H1 (cell line): ENCODE results near the gene PRAMEF15. TPM values are rescaled to one million over a fixed set of nuclear protein-coding genes. Genes with fewer than 3 reads are reported as not detected.
"Not testable (repeated sequence)": the region's sequence is repeated elsewhere in the genome, so short reads cannot be mapped to it uniquely, and the experiment has no call there.

ENCODE experiments used
- CTCF ChIA-PET: fragments of 300-600 bp; sonication (Branson Sonifier 250); formaldehyde crosslinking; loops from one replicate; lab custom pipeline; 2021; ENCODE audit not compliant: partially characterized antibody; lab: Charles Lee
- POLR2A ChIA-PET: fragments of 300-600 bp; sonication (Branson Sonifier 250); formaldehyde crosslinking; loops from one replicate; lab custom pipeline; 2021; ENCODE audit warnings: inconsistent platforms; ENCODE audit not compliant: partially characterized antibody; lab: Charles Lee
- DNase-seq, 2 experiments: peaks; one replicate each; pipeline versions ENCODE4 v3.0.0 to v3.0.0-alpha.2; 2010 to 2022; ENCODE audit warnings: low spot score in 2 of 2, low read depth in 1 of 2, mixed read lengths in 1 of 2
- FAIRE-seq: peaks from 2 replicates; lab custom pipeline; 2011; peaks lifted over from hg19 to GRCh38; lab: Jason Lieb, UNC
- H2AFZ ChIP-seq: 2 replicates; pipeline ENCODE4 v1.8.1; 2012; ENCODE audit warnings: low read length, inconsistent platforms
- H2AK5ac ChIP-seq: 2 replicates; pipeline ENCODE4 v1.6.1; 2013; ENCODE audit warnings: low read depth, low read length
- H2BK120ac ChIP-seq: replicated peaks from 2 replicates; pipeline ENCODE3; 2013; ENCODE audit warnings: low read depth, low read length, inconsistent platforms
- H2BK12ac ChIP-seq: 2 replicates; pipeline ENCODE4 v1.6.1; 2013; ENCODE audit warnings: low read depth, low read length
- H2BK15ac ChIP-seq: 2 replicates; pipeline ENCODE4 v1.6.1; 2013; ENCODE audit warnings: low read length
- H2BK20ac ChIP-seq: 2 replicates; pipeline ENCODE4 v1.6.1; 2013; ENCODE audit warnings: low read length
- H2BK5ac ChIP-seq: 2 replicates; pipeline ENCODE4 v1.6.1; 2013; ENCODE audit warnings: low read depth, low read length
- H3K14ac ChIP-seq: 2 replicates; pipeline ENCODE4 v1.6.1; 2013; ENCODE audit warnings: inconsistent platforms; ENCODE audit not compliant: insufficient read length
- H3K18ac ChIP-seq: 2 replicates; pipeline ENCODE4 v1.6.1; 2013; ENCODE audit warnings: low read length; ENCODE audit errors: extremely low read depth
- H3K23ac ChIP-seq: 2 replicates; pipeline ENCODE4 v1.6.1; 2013; ENCODE audit warnings: inconsistent platforms; ENCODE audit not compliant: insufficient read length
- H3K23me2 ChIP-seq: 2 replicates; pipeline ENCODE4 v1.6.1; 2013; ENCODE audit warnings: low read depth, low read length
- H3K27ac ChIP-seq: 2 replicates; pipeline ENCODE4 v1.6.1; 2011; ENCODE audit warnings: low read depth, low read length, inconsistent platforms
- H3K27me3 ChIP-seq, 4 experiments: replicated peaks in 1 of 4; 1 replicate in 1 of 4; 2 replicates in 3 of 4; pipeline versions ENCODE4 v1.6.1 to v1.8.1; 2011 to 2013; ENCODE audit warnings: low read length in 3 of 4, mild to moderate bottlenecking in 3 of 4, inconsistent platforms in 2 of 4, mixed read lengths in 2 of 4, moderate library complexity in 1 of 4; ENCODE audit not compliant: control insufficient read depth in 3 of 4, insufficient read depth in 3 of 4; ENCODE audit errors: extremely low read depth in 1 of 4
- H3K36me3 ChIP-seq, 4 experiments: 2 replicates each; pipeline versions ENCODE4 v1.6.1 to v1.8.1; 2011 to 2013; ENCODE audit warnings: mild to moderate bottlenecking in 4 of 4, low read length in 3 of 4, moderate library complexity in 2 of 4, control low read depth in 1 of 4, inconsistent platforms in 1 of 4; ENCODE audit not compliant: insufficient read depth in 4 of 4, control insufficient read depth in 2 of 4
- H3K4ac ChIP-seq: replicated peaks from 2 replicates; pipeline ENCODE3; 2013; ENCODE audit warnings: low read length, low read depth, mixed read lengths, inconsistent platforms; ENCODE audit not compliant: insufficient read length
- H3K4me1 ChIP-seq, 4 experiments: replicated peaks in 1 of 4; 1 replicate in 1 of 4; 2 replicates in 3 of 4; pipeline versions ENCODE4 v1.6.1 to v1.8.1; 2011 to 2013; ENCODE audit warnings: low read length in 3 of 4, inconsistent platforms in 2 of 4, mixed read lengths in 1 of 4; ENCODE audit not compliant: insufficient read depth in 4 of 4, control insufficient read depth in 3 of 4
- H3K4me2 ChIP-seq, 2 experiments: 2 replicates each; pipeline versions ENCODE4 v1.6.1 to v1.8.1; 2011 to 2013; ENCODE audit warnings: low read depth in 2 of 2, low read length in 2 of 2, control low read depth in 1 of 2, inconsistent platforms in 1 of 2, mild to moderate bottlenecking in 1 of 2; ENCODE audit not compliant: insufficient read depth in 1 of 2
- H3K4me3 ChIP-seq, 4 experiments: fragments of 200-600, 300-600 bp in 1 of 4; sonication (generic), shearing (Covaris generic), sonication (Bioruptor Twin) in 1 of 4; 2 replicates each; pipeline versions ENCODE4 v1.5.1 to v1.8.1; 2011 to 2016; ENCODE audit warnings: low read length in 4 of 4, low read depth in 3 of 4, control low read depth in 2 of 4, inconsistent platforms in 2 of 4, mild to moderate bottlenecking in 2 of 4, mixed read lengths in 1 of 4, moderate library complexity in 1 of 4; ENCODE audit not compliant: insufficient read depth in 2 of 4; ENCODE audit errors: extremely low read depth in 1 of 4
- H3K56ac ChIP-seq: replicated peaks from 2 replicates; pipeline ENCODE3; 2013; ENCODE audit warnings: low read depth, mild to moderate bottlenecking, mixed read lengths, low read length, inconsistent platforms; ENCODE audit not compliant: insufficient read length
- H3K79me1 ChIP-seq: 2 replicates; pipeline ENCODE4 v1.6.1; 2013; ENCODE audit warnings: low read depth, low read length, control low read depth
- H3K79me2 ChIP-seq, 2 experiments: 2 replicates each; pipeline versions ENCODE4 v1.6.1 to v1.8.1; 2012 to 2013; ENCODE audit warnings: low read length in 2 of 2, mild to moderate bottlenecking in 2 of 2, inconsistent platforms in 1 of 2; ENCODE audit not compliant: insufficient read depth in 2 of 2, control insufficient read depth in 1 of 2
- H3K9ac ChIP-seq, 4 experiments: replicated peaks in 1 of 4; 1 replicate in 1 of 4; 2 replicates in 3 of 4; pipeline versions ENCODE4 v1.6.1 to v1.8.1; 2011 to 2013; ENCODE audit warnings: low read depth in 3 of 4, low read length in 3 of 4, control low read depth in 2 of 4, mild to moderate bottlenecking in 2 of 4, moderate library complexity in 2 of 4, inconsistent platforms in 1 of 4; ENCODE audit errors: extremely low read depth in 1 of 4
- H3K9me3 ChIP-seq, 2 experiments: 2 replicates each; pipeline versions ENCODE4 v1.6.1 to v1.8.1; 2012 to 2013; ENCODE audit warnings: mild to moderate bottlenecking in 2 of 2, moderate library complexity in 2 of 2, control low read depth in 1 of 2, inconsistent platforms in 1 of 2, low read depth in 1 of 2, low read length in 1 of 2, mixed read lengths in 1 of 2; ENCODE audit not compliant: insufficient read depth in 2 of 2
- H4K20me1 ChIP-seq, 2 experiments: replicated peaks in 1 of 2; 2 replicates each; pipeline versions ENCODE3 to v1.8.1; 2011 to 2013; ENCODE audit warnings: inconsistent platforms in 2 of 2, low read length in 2 of 2, mild to moderate bottlenecking in 1 of 2; ENCODE audit not compliant: insufficient read depth in 2 of 2, control insufficient read depth in 1 of 2
- H4K5ac ChIP-seq: 2 replicates; pipeline ENCODE4 v1.6.1; 2013; ENCODE audit warnings: low read length, low read depth, mixed read lengths, inconsistent platforms; ENCODE audit not compliant: insufficient read length
- H4K8ac ChIP-seq: 2 replicates; pipeline ENCODE4 v1.8.0; 2013; ENCODE audit warnings: mild to moderate bottlenecking, moderate library complexity, low read length, inconsistent platforms; ENCODE audit not compliant: insufficient read depth; ENCODE audit errors: extremely low read depth
- H4K91ac ChIP-seq: replicated peaks from 2 replicates; pipeline ENCODE3; 2013; ENCODE audit warnings: low read length, mixed read lengths, inconsistent platforms; ENCODE audit not compliant: insufficient read length
- WGBS, 2 experiments: shearing (Covaris generic) in 1 of 2; methylation state at CpG; one replicate each; pipeline versions ENCODE4 v1.1.6 to v1.1.7; 2013 to 2015; ENCODE audit warnings: low lambda C conversion rate in 2 of 2, mixed read lengths in 2 of 2, inconsistent platforms in 1 of 2, low coverage in 1 of 2, missing lambda C conversion rate in 1 of 2; ENCODE audit not compliant: insufficient replicate concordance in 2 of 2, insufficient coverage in 1 of 2, insufficient read length in 1 of 2; ENCODE audit errors: extremely low coverage in 1 of 2, missing lambda C conversion rate in 1 of 2; 5-methylcytosine and 5-hydroxymethylcytosine counted together
- polyA plus RNA-seq, 7 experiments: library from polyadenylated mRNA; depleted of rRNA in 3 of 7; stranded (reverse) in 5 of 7; unstranded in 2 of 7; fragments of >200 nt in 5 of 7; fragments of 200-250 nt in 2 of 7; gene quantifications; 1 replicate in 5 of 7; 2 replicates in 1 of 7; 4 replicates in 1 of 7; pipeline versions ENCODE4 v1.2.1 to v1.2.3, GENCODE V29; 2011 to 2013; ENCODE audit warnings: missing spikeins in 2 of 7, mixed read lengths in 2 of 7
- total RNA-seq: library from RNA; stranded (reverse); fragmentation: NEBNext Ultra II Directional; extraction: Animal tissue kit (Norgen Biotek cat#: 25700); gene quantifications from 2 replicates; pipeline ENCODE4 v1.2.1, GENCODE V29; 2021

PRAMEF15 gene
- total and polyA plus RNA-seq, 2 of the 8 experiments (the other 6 are each of a cell fraction or from before 2014, with no cell fraction given), result not detected

GRCh38 chr1:13285037-13285436 lies 30.3 kb upstream of the PRAMEF15 start, which contains the start of gene PRAMEF8:
TSS of gene PRAMEF8 (minus strand) at chr1:13285137. CDS start at chr1:13284091, 1,046 bp downstream.
- POLR2A ChIA-PET, H2AFZ ChIP-seq, H4K91ac ChIP-seq, H3K4me1 ChIP-seq, DNase-seq, H4K20me1 ChIP-seq, H3K9me3 ChIP-seq, H3K18ac ChIP-seq, H3K27me3 ChIP-seq, H3K14ac ChIP-seq, H3K4me2 ChIP-seq, H2BK15ac ChIP-seq, H2BK5ac ChIP-seq, FAIRE-seq, H3K27ac ChIP-seq, H2BK20ac ChIP-seq, H3K9ac ChIP-seq, H2AK5ac ChIP-seq, H2BK12ac ChIP-seq, H2BK120ac ChIP-seq, H4K8ac ChIP-seq, H3K4me3 ChIP-seq, H3K56ac ChIP-seq, H3K79me2 ChIP-seq, H3K36me3 ChIP-seq, H3K23ac ChIP-seq, CTCF ChIA-PET, H3K23me2 ChIP-seq, H3K79me1 ChIP-seq, H4K5ac ChIP-seq, H3K4ac ChIP-seq: not testable (repeated sequence)
- WGBS, 2 experiments, result no CpG with 5 or more reads among the region's 1 CpG

- H4K91ac ChIP-seq, H2AFZ ChIP-seq, H3K79me2 ChIP-seq, H2BK15ac ChIP-seq, H3K27ac ChIP-seq, H3K36me3 ChIP-seq, H3K27me3 ChIP-seq, H2BK20ac ChIP-seq, H2BK120ac ChIP-seq, H3K9me3 ChIP-seq, H3K23ac ChIP-seq, H3K4me1 ChIP-seq, POLR2A ChIA-PET, H3K56ac ChIP-seq, H2BK5ac ChIP-seq, H3K14ac ChIP-seq, CTCF ChIA-PET, DNase-seq, H4K5ac ChIP-seq, H4K20me1 ChIP-seq, H3K4me3 ChIP-seq, H4K8ac ChIP-seq, FAIRE-seq, H3K23me2 ChIP-seq, H3K9ac ChIP-seq, H3K18ac ChIP-seq, H2AK5ac ChIP-seq, H3K79me1 ChIP-seq, H3K4me2 ChIP-seq, H3K4ac ChIP-seq, H2BK12ac ChIP-seq: not testable (repeated sequence)
- no CpG with 5 or more reads among the region's 3 CpGs for WGBS, 2 experiments
These were observed 26.4 kb upstream of the PRAMEF15 start for GRCh38 chr1:13289030-13289429.
